Fibroblast of lung (primary cell): ENCODE results near the gene PKDCC. TPM values are rescaled to one million over a fixed set of nuclear protein-coding genes. Genes with fewer than 3 reads are reported as not detected.
A peak's percentile ranks its signal among the peaks of the same experiment; 100 is the strongest.

Experiments
- DNase-seq, 2 donors: peaks; one replicate each; pipeline versions ENCODE4 v3.0.0 to v3.0.0-alpha.2; 2010; ENCODE audit warnings: low read depth in 2 of 2
- H2AFZ ChIP-seq: 2 replicates; pipeline ENCODE4 v1.5.1; 2012; ENCODE audit warnings: low read length, control low read depth, inconsistent platforms
- H3K27ac ChIP-seq: 2 replicates; pipeline ENCODE4 v1.5.1; 2011; ENCODE audit warnings: low read length, control low read depth; ENCODE audit not compliant: insufficient read depth
- H3K27me3 ChIP-seq: 2 replicates; pipeline ENCODE4 v1.5.1; 2011; ENCODE audit warnings: mild to moderate bottlenecking, low read length; ENCODE audit not compliant: control insufficient read depth, insufficient read depth
- H3K36me3 ChIP-seq: 2 replicates; pipeline ENCODE4 v1.5.1; 2011; ENCODE audit warnings: low read length; ENCODE audit not compliant: control insufficient read depth, insufficient read depth
- H3K4me1 ChIP-seq: 2 replicates; pipeline ENCODE4 v1.5.1; 2011; ENCODE audit warnings: low read length; ENCODE audit not compliant: control insufficient read depth, insufficient read depth; ENCODE audit errors: extremely low read depth
- H3K4me2 ChIP-seq: 2 replicates; pipeline ENCODE4 v1.5.1; 2011; ENCODE audit warnings: low read length, control low read depth; ENCODE audit not compliant: insufficient read depth; ENCODE audit errors: extremely low read depth
- H3K4me3 ChIP-seq, 4 experiments: fragments of 200-600 bp in 1 of 4; sonication (generic) in 1 of 4; replicated peaks in 1 of 4; 2 replicates each; pipeline ENCODE4 v1.5.1; 2011 to 2016; ENCODE audit warnings: low read length in 4 of 4, low read depth in 3 of 4, mild to moderate bottlenecking in 3 of 4, control low read depth in 2 of 4, inconsistent platforms in 1 of 4, mixed read lengths in 1 of 4; ENCODE audit not compliant: insufficient read depth in 1 of 4; ENCODE audit errors: control extremely low read depth in 1 of 4
- H3K79me2 ChIP-seq: 2 replicates; pipeline ENCODE4 v1.5.1; 2012; ENCODE audit warnings: mild to moderate bottlenecking, low read length, inconsistent platforms; ENCODE audit not compliant: control insufficient read depth, insufficient read depth
- H3K9ac ChIP-seq: 2 replicates; pipeline ENCODE4 v1.5.1; 2011; ENCODE audit warnings: mild to moderate bottlenecking, low read length, control low read depth; ENCODE audit not compliant: insufficient read depth
- H3K9me3 ChIP-seq: 2 replicates; pipeline ENCODE4 v1.5.1; 2012; ENCODE audit warnings: low read depth, low read length; ENCODE audit not compliant: control insufficient read depth, insufficient read depth
- H4K20me1 ChIP-seq: 2 replicates; pipeline ENCODE4 v1.5.1; 2011; ENCODE audit warnings: low read length; ENCODE audit not compliant: control insufficient read depth, insufficient read depth; ENCODE audit errors: extremely low read depth
- EZH2 ChIP-seq: IDR thresholded peaks from 2 replicates; pipeline ENCODE4 v1.5.1; 2012; ENCODE audit warnings: low read length, control low read depth, mild to moderate bottlenecking; ENCODE audit errors: missing control alignments
- polyA plus RNA-seq, 2 donors: library from polyadenylated mRNA; depleted of rRNA in 1 of 2; stranded (reverse) in 1 of 2; unstranded in 1 of 2; fragments of >200 nt; gene quantifications; 2 replicates each; pipeline ENCODE4 v1.2.1, GENCODE V29; 2011 to 2012; ENCODE audit warnings: missing spikeins in 1 of 2
- total RNA-seq: library from RNA; depleted of rRNA; stranded (reverse); fragments of >200 nt; gene quantifications from 2 replicates; pipeline ENCODE4 v1.2.1, GENCODE V29; 2014
- TF ChIP-seq, protein P1 (sequence below), 2 donors: IDR thresholded peaks in 1 of 2; conservative IDR thresholded peaks in 1 of 2; 1 replicate in 1 of 2; 2 replicates in 1 of 2; pipeline ENCODE4 v1.5.1; 2011 to 2012; ENCODE audit warnings: low read length in 2 of 2, control low read depth in 1 of 2, inconsistent platforms in 1 of 2, low read depth in 1 of 2, mild to moderate bottlenecking in 1 of 2

PKDCC gene
- total and polyA plus RNA-seq, 2 donors (not counting 1 experiment from before 2014, with no cell fraction given): 48.4 to 63.9 TPM

DNA sequence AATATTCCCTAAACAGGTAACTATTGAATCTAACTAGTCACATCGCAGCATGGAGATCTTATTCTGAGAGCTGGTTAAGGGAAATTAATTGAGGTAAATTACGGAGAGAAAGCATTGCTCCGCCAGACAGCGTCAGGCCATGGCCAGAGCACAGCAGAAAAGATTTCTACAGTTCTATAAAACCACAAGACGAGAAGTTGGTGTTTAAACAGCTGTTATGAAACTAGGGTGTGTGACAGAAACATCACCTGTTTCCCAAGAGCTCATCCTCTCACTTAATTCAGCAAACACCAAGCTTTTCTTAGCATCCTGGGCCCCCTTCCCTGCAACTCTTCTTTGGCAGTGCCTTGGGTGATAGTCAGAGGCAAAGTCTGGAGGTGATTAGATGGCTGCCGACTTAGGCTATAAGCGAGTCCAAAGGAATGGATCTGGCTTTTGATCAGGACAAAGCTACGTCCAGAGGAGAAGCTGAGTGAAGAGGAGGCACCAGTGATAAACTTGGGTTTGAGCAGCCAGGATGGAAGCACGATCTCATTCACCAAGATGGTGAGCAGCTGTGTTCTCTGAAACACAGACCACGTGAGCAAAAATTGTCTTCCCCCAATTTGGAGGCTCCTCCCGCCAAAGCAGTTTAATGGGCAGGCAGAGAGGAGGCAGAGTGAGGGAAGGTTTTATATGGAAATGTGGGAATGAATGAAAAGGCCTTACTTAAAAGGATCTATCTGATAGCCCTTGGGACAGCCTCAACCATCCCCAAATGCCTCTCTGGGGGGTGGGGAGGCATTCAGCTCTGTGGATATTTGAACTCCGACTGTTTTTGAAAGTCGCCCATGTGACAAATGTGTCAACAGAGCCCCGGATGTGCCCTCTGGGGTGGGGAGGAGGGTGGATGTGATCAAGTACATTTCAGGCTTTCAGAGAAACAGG, 57.8 kb downstream of the PKDCC start:
- DNase-seq: peak in 1 of 2 donors; percentile 28
- Histone ChIP-seq H3K9me3 (no peaks in the 10 kb centered on the region), H2AFZ (peak overlapping the region; percentile 25)

DNA sequence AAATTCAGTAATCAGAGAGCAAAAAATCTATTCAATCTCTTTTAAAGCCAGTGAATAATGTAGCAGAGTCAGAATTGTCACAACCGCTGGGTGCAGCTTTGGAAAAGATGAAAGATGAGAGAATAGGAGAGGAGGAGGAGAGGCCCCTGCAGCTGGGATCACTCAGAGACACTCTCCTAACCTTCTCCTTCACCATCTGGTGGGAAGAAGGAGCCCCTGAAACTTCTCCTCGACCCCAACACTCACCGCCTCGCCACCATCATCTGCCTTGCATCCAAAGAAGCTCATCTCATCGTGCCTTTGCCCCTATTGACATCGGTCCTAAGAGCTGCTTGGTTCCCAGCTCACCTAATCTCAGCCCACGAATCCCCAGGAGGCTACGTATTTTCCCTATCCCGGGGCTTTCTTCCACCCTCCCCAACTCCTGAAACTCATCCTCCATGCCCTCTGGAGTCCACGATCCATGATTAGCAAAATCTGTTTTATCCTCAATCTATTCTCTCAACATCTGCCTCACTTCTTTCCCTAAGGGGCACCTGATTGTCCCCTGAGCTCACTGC, 58.5 kb downstream of the PKDCC start:
- TF ChIP-seq, protein P1, sequence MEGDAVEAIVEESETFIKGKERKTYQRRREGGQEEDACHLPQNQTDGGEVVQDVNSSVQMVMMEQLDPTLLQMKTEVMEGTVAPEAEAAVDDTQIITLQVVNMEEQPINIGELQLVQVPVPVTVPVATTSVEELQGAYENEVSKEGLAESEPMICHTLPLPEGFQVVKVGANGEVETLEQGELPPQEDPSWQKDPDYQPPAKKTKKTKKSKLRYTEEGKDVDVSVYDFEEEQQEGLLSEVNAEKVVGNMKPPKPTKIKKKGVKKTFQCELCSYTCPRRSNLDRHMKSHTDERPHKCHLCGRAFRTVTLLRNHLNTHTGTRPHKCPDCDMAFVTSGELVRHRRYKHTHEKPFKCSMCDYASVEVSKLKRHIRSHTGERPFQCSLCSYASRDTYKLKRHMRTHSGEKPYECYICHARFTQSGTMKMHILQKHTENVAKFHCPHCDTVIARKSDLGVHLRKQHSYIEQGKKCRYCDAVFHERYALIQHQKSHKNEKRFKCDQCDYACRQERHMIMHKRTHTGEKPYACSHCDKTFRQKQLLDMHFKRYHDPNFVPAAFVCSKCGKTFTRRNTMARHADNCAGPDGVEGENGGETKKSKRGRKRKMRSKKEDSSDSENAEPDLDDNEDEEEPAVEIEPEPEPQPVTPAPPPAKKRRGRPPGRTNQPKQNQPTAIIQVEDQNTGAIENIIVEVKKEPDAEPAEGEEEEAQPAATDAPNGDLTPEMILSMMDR (conservative IDR thresholded peaks at IDR 0.05 in 1 of 2, IDR thresholded peaks at IDR 0.05 in 1 of 2; ENCODE audit: low read depth in 1 of 2, low read length in 2 of 2): no peak
- no peak for TF ChIP-seq EZH2
- H3K27ac ChIP-seq: no peak overlapping the region
- no peaks in the 10 kb centered on the region for H3K27me3 ChIP-seq
- H3K4me2 ChIP-seq: no peak overlapping the region
- no peaks in the 10 kb centered on the region for H4K20me1 ChIP-seq
- no peaks in the 10 kb centered on the region for H3K9me3 ChIP-seq
- no peak for DNase-seq
- H3K79me2 ChIP-seq: no peaks in the 10 kb centered on the region
- no peaks in the 10 kb centered on the region for H3K36me3 ChIP-seq
- H2AFZ ChIP-seq: peak overlapping the region; percentile 25
- no peak overlapping the region for H3K9ac ChIP-seq
- H3K4me3 ChIP-seq: no peak overlapping the region
- H3K4me1 ChIP-seq: peaks cover 5% of the 10 kb centered on the region

More for the DNA sequence above, 57.8 kb downstream of the PKDCC start:
- peaks cover 5% of the 10 kb centered on the region for H3K4me1 ChIP-seq
- no peaks in the 10 kb centered on the region for H3K36me3 ChIP-seq
- TF ChIP-seq EZH2: no peak
- TF ChIP-seq, protein P1 (conservative IDR thresholded peaks at IDR 0.05 in 1 of 2, IDR thresholded peaks at IDR 0.05 in 1 of 2; ENCODE audit: low read depth in 1 of 2, low read length in 2 of 2): no peak
- no peak overlapping the region for H3K27ac ChIP-seq
- no peaks in the 10 kb centered on the region for H3K27me3 ChIP-seq
- no peak overlapping the region for H3K9ac ChIP-seq
- no peaks in the 10 kb centered on the region for H3K79me2 ChIP-seq
- H4K20me1 ChIP-seq: no peaks in the 10 kb centered on the region
- H3K4me3 ChIP-seq: no peak overlapping the region
- H3K4me2 ChIP-seq: no peak overlapping the region

DNA sequence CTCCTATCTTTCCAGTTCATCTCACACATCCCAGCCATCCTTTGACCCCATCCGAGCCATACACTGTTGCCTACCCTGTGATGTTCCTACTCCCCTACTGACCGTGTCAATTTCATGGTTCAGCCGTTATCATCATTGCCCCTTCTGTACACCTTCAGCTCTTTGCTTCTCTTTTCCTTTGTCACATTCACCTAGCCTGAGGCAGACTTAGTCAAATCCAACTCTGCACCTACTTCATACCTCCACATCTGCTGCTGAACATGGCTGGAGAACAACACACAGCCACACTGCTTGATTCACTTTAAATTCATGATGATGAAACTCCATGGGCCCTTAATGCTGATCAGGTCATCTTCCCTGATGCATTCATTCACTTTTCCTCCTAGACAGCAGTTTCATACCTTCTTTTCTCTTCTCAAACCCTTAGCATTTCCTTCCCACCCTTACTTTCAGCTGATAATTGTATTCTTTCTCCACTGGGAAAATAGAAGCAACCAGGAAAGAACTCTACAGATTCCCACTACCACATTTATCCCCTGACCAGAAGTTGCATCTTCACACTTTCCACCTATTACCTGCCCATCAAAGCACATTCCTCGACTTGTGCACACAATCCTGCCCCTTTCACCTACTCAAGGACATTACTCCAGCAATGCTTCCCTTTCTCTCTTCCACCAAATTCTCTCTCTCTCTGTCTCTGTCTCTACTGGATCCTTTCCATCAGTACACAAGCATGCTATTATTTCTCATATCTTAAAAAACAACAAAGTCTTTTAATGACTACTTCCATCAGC, 59.6 kb downstream of the PKDCC start:
- no peak overlapping the region for H3K4me2 ChIP-seq
- no peaks in the 10 kb centered on the region for H3K36me3 ChIP-seq
- no peaks in the 10 kb centered on the region for H3K4me1 ChIP-seq
- H3K4me3 ChIP-seq: no peak overlapping the region
- no peaks in the 10 kb centered on the region for H4K20me1 ChIP-seq
- no peak overlapping the region for H3K27ac ChIP-seq
- no peak for TF ChIP-seq EZH2
- TF ChIP-seq, protein P1 (conservative IDR thresholded peaks at IDR 0.05 in 1 of 2, IDR thresholded peaks at IDR 0.05 in 1 of 2; ENCODE audit: low read depth in 1 of 2, low read length in 2 of 2): no peak
- H3K9me3 ChIP-seq: no peaks in the 10 kb centered on the region
- H3K27me3 ChIP-seq: no peaks in the 10 kb centered on the region
- no peaks in the 10 kb centered on the region for H3K79me2 ChIP-seq
- H3K9ac ChIP-seq: no peak overlapping the region
- H2AFZ ChIP-seq: no peak overlapping the region
- no peak for DNase-seq
